Retinal pigment epithelial cell (primary cell): ENCODE results near the gene ELAPOR2.
A peak's percentile ranks its signal among the peaks of the same experiment; 100 is the strongest.

Source experiments
- DNase-seq: peaks from one replicate; pipeline ENCODE4 v3.0.0-alpha.2; 2010; ENCODE audit warnings: low read depth
- H3K4me3 ChIP-seq: 2 replicates; pipeline ENCODE4 v1.5.1; 2011; ENCODE audit warnings: mild to moderate bottlenecking, low read length, control low read depth, moderate library complexity
- TF ChIP-seq, protein P1 (sequence below): conservative IDR thresholded peaks from 2 replicates; pipeline ENCODE4 v1.5.1; 2011; ENCODE audit warnings: low read depth, low read length, control low read depth, inconsistent platforms

ELAPOR2 gene

DNA sequence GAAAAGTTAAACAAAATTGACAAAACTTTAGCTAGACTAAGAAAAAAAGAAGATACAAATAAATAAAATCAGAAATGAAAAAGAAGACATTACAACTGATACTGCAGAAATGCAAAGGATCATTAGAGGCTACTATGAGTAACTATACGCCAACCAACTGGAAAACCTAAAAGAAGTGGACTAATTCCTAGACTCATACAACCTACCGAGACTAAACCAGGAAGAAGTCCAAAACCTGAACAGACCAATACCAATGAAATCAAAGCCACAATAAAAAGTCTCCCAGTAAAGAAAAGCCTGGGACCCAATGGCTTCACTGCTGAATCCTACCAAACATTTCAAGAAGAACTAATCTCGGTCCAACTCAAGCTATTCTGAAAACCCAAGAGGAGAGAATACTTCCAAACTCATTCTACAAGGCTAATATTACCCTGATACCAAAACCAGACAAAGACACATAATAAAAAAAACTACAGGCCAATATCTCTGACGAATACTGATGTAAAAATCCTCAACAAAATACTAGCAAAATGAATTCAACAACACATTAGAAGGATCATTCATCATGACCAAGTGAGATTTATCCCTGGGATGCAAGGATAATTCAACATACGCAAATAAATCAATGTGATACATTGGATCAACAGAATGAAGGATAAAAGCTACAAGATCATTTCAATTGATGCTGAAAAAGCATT, 20.3 kb downstream of the ELAPOR2 start:
- H3K4me3 ChIP-seq: peak overlapping the region; percentile 32
- DNase-seq: no peak
- TF ChIP-seq, protein P1, sequence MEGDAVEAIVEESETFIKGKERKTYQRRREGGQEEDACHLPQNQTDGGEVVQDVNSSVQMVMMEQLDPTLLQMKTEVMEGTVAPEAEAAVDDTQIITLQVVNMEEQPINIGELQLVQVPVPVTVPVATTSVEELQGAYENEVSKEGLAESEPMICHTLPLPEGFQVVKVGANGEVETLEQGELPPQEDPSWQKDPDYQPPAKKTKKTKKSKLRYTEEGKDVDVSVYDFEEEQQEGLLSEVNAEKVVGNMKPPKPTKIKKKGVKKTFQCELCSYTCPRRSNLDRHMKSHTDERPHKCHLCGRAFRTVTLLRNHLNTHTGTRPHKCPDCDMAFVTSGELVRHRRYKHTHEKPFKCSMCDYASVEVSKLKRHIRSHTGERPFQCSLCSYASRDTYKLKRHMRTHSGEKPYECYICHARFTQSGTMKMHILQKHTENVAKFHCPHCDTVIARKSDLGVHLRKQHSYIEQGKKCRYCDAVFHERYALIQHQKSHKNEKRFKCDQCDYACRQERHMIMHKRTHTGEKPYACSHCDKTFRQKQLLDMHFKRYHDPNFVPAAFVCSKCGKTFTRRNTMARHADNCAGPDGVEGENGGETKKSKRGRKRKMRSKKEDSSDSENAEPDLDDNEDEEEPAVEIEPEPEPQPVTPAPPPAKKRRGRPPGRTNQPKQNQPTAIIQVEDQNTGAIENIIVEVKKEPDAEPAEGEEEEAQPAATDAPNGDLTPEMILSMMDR: no peak

DNA sequence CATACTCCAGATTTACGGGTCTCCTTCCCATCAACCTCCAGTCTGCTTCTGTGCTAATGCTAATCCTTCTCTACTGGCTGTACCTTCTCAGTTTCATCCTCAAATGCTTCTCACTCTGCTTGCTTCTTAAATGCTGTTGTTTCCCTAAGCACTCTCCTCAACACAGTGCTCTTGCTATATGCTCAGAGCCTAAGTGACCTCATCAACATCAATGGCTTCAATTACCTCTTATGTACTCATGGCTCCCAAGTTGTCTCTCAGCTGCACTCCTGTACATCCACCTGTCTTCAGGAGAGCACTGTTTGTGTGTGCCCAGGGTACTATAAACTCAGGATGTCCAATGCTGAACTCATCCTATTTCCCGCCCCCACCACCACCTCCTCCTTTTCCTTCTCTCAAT, 22.5 kb downstream of the ELAPOR2 start:
- DNase-seq: no peak
- TF ChIP-seq, protein P1: no peak
- H3K4me3 ChIP-seq: no peak overlapping the region

DNA sequence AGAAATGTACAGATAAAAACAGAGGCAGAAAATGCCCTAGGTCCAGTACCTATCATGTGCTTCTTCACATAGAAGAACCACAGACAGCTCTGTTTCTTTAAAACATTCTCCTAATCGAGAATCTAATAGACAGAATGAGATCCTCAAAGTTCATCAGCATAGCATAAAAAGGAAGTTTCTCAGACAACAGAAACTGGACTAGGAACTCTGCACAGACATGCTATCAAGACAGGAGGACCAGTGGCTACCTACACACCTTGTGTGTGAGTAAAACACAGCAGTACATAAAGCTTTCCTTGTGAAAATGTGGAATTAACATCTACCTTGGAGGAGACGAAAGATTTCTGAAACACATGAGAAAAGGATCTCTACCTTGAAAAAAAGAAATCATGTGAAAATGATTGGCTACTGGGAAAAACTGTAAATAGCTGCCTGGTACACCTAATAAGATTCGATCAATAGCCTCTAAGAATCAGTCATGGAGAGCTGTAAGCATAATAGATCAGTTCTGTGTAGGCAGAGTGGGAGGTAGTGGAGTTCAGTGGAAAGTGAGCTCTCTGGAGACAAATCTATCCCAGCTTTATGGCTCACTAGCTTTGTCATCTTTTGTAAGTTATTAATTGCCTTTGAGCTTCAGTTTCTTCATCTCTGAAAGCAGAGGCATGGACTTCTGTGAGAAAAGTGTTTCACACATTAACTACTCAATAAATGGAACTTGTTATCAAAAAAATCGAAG, 26.7 kb downstream of the ELAPOR2 start:
- TF ChIP-seq, protein P1: no peak
- H3K4me3 ChIP-seq: no peak overlapping the region
- DNase-seq: no peak

DNA sequence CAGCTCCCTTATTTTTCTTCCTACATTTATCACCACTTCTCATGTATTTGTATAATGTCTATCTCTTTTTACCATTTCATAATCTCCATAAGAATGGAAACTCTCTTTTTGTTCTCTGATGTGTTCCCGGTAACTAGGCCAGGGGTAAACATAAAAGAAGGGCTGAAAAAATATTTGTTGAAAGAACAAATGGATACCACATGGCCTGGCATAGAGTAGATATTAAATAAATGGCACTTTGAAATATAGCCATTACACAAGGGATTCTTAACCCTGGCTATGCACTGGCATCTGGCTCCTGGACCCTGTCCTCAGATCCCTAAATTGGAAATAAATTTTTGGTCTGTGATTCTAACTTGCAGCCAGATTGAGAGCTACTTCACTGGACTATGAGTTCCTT, 30.4 kb downstream of the ELAPOR2 start:
- TF ChIP-seq, protein P1: no peak
- H3K4me3 ChIP-seq: no peak overlapping the region
- DNase-seq: no peak

DNA sequence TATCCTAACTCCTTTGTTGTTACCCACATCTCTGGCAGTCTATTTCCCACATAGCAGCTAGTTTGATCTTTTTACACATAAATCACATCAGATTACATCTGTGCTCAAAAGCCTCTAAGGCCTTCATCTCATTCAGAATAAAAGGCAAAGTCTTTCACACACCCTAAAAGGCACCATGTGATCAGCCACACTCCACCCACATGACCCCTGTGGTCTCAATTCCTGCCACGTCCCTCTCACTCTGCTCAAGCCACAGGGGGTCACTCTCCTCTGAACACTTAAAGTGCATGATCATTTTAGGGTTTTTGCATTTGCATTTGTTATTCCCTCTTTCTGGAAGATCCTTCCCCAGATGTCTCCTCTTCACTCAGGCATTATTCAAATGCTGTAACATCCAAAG, 30.8 kb downstream of the ELAPOR2 start:
- TF ChIP-seq, protein P1: no peak
- DNase-seq: no peak
- no peak overlapping the region for H3K4me3 ChIP-seq

DNA sequence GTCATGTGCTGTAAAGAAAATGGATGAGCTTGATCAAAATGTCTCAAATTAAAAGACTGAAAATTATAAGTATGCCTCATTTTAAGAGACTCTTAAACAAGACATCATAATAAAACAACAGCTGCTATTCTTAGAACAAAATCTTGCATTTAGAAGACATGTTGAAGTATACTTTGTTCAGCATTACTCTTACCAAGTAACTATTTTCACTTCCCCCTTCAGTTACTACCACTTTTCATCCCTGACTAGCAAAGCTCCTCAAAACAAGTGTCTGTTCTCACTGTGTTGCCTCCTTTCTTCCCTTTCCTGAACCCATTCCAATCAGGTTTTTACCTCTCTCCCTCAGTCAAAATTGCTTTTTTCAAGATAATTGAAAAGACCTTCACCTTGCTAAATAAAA, 31.6 kb downstream of the ELAPOR2 start:
- DNase-seq: no peak
- H3K4me3 ChIP-seq: no peak overlapping the region
- TF ChIP-seq, protein P1: no peak

DNA sequence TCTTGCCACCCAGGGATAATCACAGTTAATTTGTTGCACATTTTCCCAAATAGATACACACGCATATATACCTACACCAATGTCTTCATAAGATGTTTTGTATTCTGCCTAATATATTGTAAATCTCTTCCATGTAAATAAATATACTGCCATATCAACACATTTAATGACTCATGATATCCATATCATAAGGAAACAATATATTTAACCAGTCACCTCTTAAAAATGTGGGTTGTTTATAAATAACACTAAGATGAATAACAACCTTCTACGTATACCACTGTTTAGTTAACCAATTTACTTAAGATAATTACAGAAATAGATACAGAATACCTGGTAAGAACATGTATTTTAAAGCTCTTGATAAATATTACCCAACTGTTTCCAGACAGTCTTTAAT, 38.2 kb downstream of the ELAPOR2 start:
- TF ChIP-seq, protein P1: no peak
- DNase-seq: no peak
- no peak overlapping the region for H3K4me3 ChIP-seq
